ENCODE measurements around the gene LTA. TPM values are rescaled to one million over a fixed set of nuclear protein-coding genes. Genes with fewer than 3 reads are reported as not detected.

Gene LTA
- total RNA-seq, 2 donors from 2014 or later, result not detected

DNA sequence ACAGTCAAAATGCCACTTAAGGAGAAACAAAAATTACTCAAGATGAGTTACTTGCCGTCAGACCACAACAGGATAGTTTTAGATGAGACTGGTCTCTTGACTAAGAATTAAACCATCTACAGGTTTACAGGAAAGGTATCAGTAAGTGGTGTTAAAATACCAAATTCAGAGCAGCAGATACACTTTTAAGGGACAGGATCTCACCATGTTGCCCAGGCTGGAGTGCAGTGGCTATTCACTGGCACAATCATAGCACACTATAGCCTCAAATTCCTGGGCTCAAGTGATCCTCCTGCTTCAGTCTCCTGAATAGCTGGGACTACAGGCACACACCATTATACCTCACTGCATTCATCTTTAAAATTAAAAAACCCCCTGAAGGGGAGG, 38.6 kb upstream of the LTA start:
- no peak overlapping the region for H3K4me3 ChIP-seq
- peaks cover 89% of the 10 kb centered on the region for H3K36me3 ChIP-seq
- no peaks in the 10 kb centered on the region for H3K9me3 ChIP-seq
- no peaks in the 10 kb centered on the region for H3K27me3 ChIP-seq
- DNase-seq (ENCODE audit: low spot score), result no peak
- no peak overlapping the region for H3K27ac ChIP-seq
- peaks cover 0 to 3% of the 10 kb centered on the region in 2 donors for H3K4me1 ChIP-seq
- TF ChIP-seq CTCF (IDR thresholded peaks at IDR 0.05), result no peak

GRCh38 chr6:31534011-31534410, 38.1 kb upstream of the LTA start:
- Histone ChIP-seq H3K36me3 (peaks cover 95% of the 10 kb centered on the region), H3K27me3 (no peaks in the 10 kb centered on the region), H3K27ac (no peak overlapping the region), H3K9me3 (no peaks in the 10 kb centered on the region), H3K4me3 (no peak overlapping the region), H3K4me1 (peaks cover 0 to 9% of the 10 kb centered on the region in 2 donors)
- no peak for TF ChIP-seq CTCF (IDR thresholded peaks at IDR 0.05)
- DNase-seq (ENCODE audit: low spot score), result no peak

- DNase-seq (ENCODE audit: low spot score), result no peak
Measured at GRCh38 chr6:31534521-31535040, 37.5 kb upstream of the LTA start.

GRCh38 chr6:31535538-31536324, 36.4 kb upstream of the LTA start:
- no peak for TF ChIP-seq CTCF (IDR thresholded peaks at IDR 0.05)
- no peak for DNase-seq (ENCODE audit: low spot score)
- H3K9me3 ChIP-seq, result no peaks in the 10 kb centered on the region
- no peak overlapping the region for H3K27ac ChIP-seq
- H3K4me1 ChIP-seq, result peaks cover 0 to 24% of the 10 kb centered on the region in 2 donors
- no peaks in the 10 kb centered on the region for H3K27me3 ChIP-seq
- no peak overlapping the region for H3K4me3 ChIP-seq
- peaks cover 97% of the 10 kb centered on the region for H3K36me3 ChIP-seq

More at GRCh38 chr6:31534521-31535040, 37.5 kb upstream of the LTA start:
- Histone ChIP-seq H3K9me3 (no peaks in the 10 kb centered on the region), H3K36me3 (peaks cover 99% of the 10 kb centered on the region), H3K27me3 (no peaks in the 10 kb centered on the region), H3K4me3 (no peak overlapping the region), H3K27ac (no peak overlapping the region), H3K4me1 (peaks cover 0 to 15% of the 10 kb centered on the region in 2 donors)
- TF ChIP-seq CTCF (IDR thresholded peaks at IDR 0.05), result no peak

DNA sequence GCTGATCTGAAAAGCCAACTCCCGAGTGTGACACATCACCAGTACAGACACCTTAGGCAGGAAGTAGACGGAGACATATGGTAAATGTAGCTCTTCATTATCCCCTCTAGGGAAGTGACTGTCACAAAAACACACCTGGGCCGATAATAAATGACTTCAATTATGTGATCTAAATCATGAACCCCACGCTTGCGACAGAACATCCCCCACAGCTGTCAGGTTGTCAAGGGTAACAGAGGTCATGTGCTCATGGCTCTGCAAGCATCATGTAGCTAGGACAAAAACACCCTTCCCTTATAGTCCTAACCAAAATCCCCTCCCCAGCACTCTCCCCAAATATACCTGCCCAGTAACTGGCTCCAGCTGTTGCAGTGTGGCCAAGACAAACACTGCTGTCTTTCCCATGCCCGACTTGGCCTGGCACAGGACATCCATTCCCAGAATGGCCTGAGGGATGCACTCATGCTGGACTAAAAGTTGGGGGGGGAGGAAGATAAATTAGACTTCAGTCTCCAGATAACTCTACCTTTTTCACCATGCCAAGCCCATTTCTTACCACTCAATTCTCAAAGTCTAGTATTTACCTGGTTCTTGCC, 33.2 kb upstream of the LTA start:
- Histone ChIP-seq H3K9me3 (no peaks in the 10 kb centered on the region), H3K27me3 (no peaks in the 10 kb centered on the region), H3K36me3 (peaks cover 66% of the 10 kb centered on the region), H3K4me3 (no peak overlapping the region), H3K27ac (peak overlapping the region in 1 of 2 donors; percentile 97), H3K4me1 (peaks cover 0 to 32% of the 10 kb centered on the region in 2 donors)
- DNase-seq (ENCODE audit: low spot score), result no peak
- no peak for TF ChIP-seq CTCF (IDR thresholded peaks at IDR 0.05)
